AG09309 (cell line): Measurements from ENCODE around the gene AQP12A.

ENCODE experiments used
- DNase-seq: peaks from one replicate; pipeline ENCODE4 v3.0.0-alpha.2; 2010; ENCODE audit warnings: low read depth
- H3K4me3 ChIP-seq: 2 replicates; pipeline ENCODE4 v1.5.1; 2011; ENCODE audit warnings: mild to moderate bottlenecking, low read depth, low read length, moderate library complexity; ENCODE audit not compliant: control insufficient read depth
- CTCF ChIP-seq: IDR thresholded peaks from 2 replicates; pipeline ENCODE4 v1.5.1; 2011; ENCODE audit warnings: mild to moderate bottlenecking, low read depth, low read length, inconsistent platforms; ENCODE audit not compliant: insufficient read depth, control insufficient read depth; ENCODE audit errors: missing control alignments

The AQP12A gene

GRCh38 chr2:240717681-240718581 lies 26.3 kb downstream of the AQP12A start:
- H3K4me3 ChIP-seq: no peak overlapping the region
- DNase-seq: no peak
- no peak for TF ChIP-seq CTCF

GRCh38 chr2:240718896-240719490 lies 27.3 kb downstream of the AQP12A start:
- no peak overlapping the region for H3K4me3 ChIP-seq
- no peak for TF ChIP-seq CTCF
- no peak for DNase-seq

GRCh38 chr2:240719676-240720545 lies 28.2 kb downstream of the AQP12A start:
- no peak for TF ChIP-seq CTCF
- DNase-seq: no peak
- H3K4me3 ChIP-seq: no peak overlapping the region

- no peak overlapping the region for H3K4me3 ChIP-seq
- no peak for TF ChIP-seq CTCF
- DNase-seq: no peak
These were observed 29.3 kb downstream of the AQP12A start for GRCh38 chr2:240720686-240721595.

GRCh38 chr2:240721596-240722180 lies 30.0 kb downstream of the AQP12A start:
- DNase-seq: no peak
- no peak overlapping the region for H3K4me3 ChIP-seq
- no peak for TF ChIP-seq CTCF
